Measurements from ENCODE around the gene ORC3.

- no peak for TF ChIP-seq CTCF (IDR thresholded peaks at IDR 0.05)
- no peak for TF ChIP-seq POLR2A (IDR thresholded peaks at IDR 0.05)
Measured at GRCh38 chr6:87572021-87572420, 17.9 kb upstream of the ORC3 start.

Data from adrenal gland (tissue), 5 donors.